ENCODE results near the gene EPHB2. TPM values are rescaled to one million over a fixed set of nuclear protein-coding genes. Genes with fewer than 3 reads are reported as not detected.
A peak's percentile ranks its signal among the peaks of the same experiment; 100 is the strongest.
"Not testable (repeated sequence)": the region's sequence is repeated elsewhere in the genome, so short reads cannot be mapped to it uniquely, and the experiment has no call there.

EPHB2 gene
- total and polyA plus RNA-seq, 2 donors (not counting 3 experiments of a cell fraction or from before 2014, with no cell fraction given) = 50.8 to 69.1 TPM

DNA sequence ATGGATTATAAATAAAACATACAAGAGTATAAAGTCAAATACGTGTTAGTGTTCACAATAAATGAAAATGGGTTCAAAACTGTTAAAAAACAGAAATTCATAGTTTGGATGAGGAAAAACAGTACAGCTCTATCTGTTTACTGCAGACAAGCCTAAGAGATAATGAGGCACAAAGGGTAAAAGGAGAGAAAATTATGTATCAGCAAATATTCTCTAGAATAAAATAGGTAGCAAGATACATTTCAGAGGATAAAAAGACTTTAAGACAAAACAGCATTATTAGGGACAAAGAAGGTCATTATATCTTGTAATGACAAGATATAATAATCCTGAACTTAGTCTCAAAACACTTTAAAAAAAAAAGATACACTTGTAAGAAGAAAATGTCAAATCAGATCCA, 123.1 kb downstream of the EPHB2 start:
- no peak overlapping the region for H2AFZ ChIP-seq (ENCODE audit: low read depth, low read length)
- intact Hi-C loops (cut with micrococcal nuclease) (loop anchor here (5.0 kb wide), 1 partner anchor 86 kb away; no protein-coding TSS in a partner anchor), dilution Hi-C loops (cut with MboI; ENCODE audit: extremely low pct_ligation_motif_present, low sequenced_read_pairs) (no loop called here)
- DNase-seq (ENCODE audit: low read depth, low spot score) (no peak), FAIRE-seq (no peak)
- H3K4me1 ChIP-seq (ENCODE audit: control insufficient read depth, extremely low read depth, insufficient read depth, low read length) = peaks cover 24% of the 10 kb centered on the region
- ChIA-PET POLR2A (no interaction called here), CTCF (interaction anchor here (0.9 to 1.7 kb wide), 5 partner anchors 8 to 129 kb away, joined by 3 to 6 read pairs (median 3); no protein-coding TSS in a partner anchor)
- no peak overlapping the region for H3K9ac ChIP-seq (replicated peaks; ENCODE audit: extremely low read depth, insufficient read depth, low read length)
- TF ChIP-seq JUN (IDR thresholded peaks at IDR 0.05; ENCODE audit: borderline replicate concordance, insufficient read depth, insufficient read length, low read depth) (no peak), GATA2 (IDR thresholded peaks at IDR 0.05; ENCODE audit: insufficient read depth, insufficient read length, low read depth, low read length) (no peak)
- H3K4me2 ChIP-seq (ENCODE audit: insufficient read depth, low read length) = no peak overlapping the region
- no peaks in the 10 kb centered on the region for H3K36me3 ChIP-seq (ENCODE audit: control insufficient read depth in 2 of 2, extremely low read depth in 1 of 2, insufficient read depth in 2 of 2, low read length in 2 of 2)
- no peaks in the 10 kb centered on the region for H3K9me1 ChIP-seq (replicated peaks; ENCODE audit: control insufficient read depth, extremely low read depth, insufficient read depth, low read length)
- no peaks in the 10 kb centered on the region for H3K27me3 ChIP-seq (ENCODE audit: control insufficient read depth in 2 of 2, insufficient read depth in 2 of 2, low read length in 2 of 2)
- H4K20me1 ChIP-seq (replicated peaks; ENCODE audit: control insufficient read depth, extremely low read depth, insufficient read depth, low read length) = no peaks in the 10 kb centered on the region
- H3K4me3 ChIP-seq (replicated peaks in 1 of 3; ENCODE audit: insufficient read depth in 1 of 3, low read depth in 1 of 3, low read length in 3 of 3) = no peak overlapping the region
- no peaks in the 10 kb centered on the region for H3K9me3 ChIP-seq (replicated peaks; ENCODE audit: control insufficient read depth, insufficient read depth, low read length)
- BruUV-seq (replicated peaks) = no TSS peak
- H3K79me2 ChIP-seq (ENCODE audit: control insufficient read depth, insufficient read depth, low read length) = no peaks in the 10 kb centered on the region
- no peak overlapping the region for H3K27ac ChIP-seq (ENCODE audit: insufficient read depth, low read depth, low read length)

DNA sequence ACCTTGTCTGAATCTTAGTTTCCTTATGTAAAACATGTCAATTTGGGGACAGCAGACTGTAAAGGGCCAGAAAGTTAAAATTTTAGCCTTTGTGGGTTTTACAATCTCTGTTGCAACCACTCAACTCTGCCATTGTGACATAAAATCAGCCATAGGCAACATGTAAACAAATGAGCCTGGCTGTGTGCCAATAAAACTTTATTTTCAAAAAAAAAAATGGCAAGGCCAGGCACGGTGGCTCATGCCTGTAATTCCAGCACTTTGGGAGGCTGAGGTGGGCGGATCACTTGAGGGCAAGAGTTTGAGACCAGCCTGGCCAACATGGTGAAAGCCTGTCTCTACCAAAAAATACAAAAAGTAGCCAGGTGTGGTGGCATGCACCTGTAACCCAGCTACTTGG, 123.8 kb downstream of the EPHB2 start:
- H3K36me3 ChIP-seq (ENCODE audit: control insufficient read depth in 2 of 2, extremely low read depth in 1 of 2, insufficient read depth in 2 of 2, low read length in 2 of 2); H3K4me2 ChIP-seq (ENCODE audit: insufficient read depth, low read length); H3K27ac ChIP-seq (ENCODE audit: insufficient read depth, low read depth, low read length); H3K9me1 ChIP-seq (replicated peaks; ENCODE audit: control insufficient read depth, extremely low read depth, insufficient read depth, low read length); dilution Hi-C loops (cut with MboI; ENCODE audit: extremely low pct_ligation_motif_present, low sequenced_read_pairs); FAIRE-seq; H2AFZ ChIP-seq (ENCODE audit: low read depth, low read length); H3K9ac ChIP-seq (replicated peaks; ENCODE audit: extremely low read depth, insufficient read depth, low read length); H3K4me3 ChIP-seq (replicated peaks in 1 of 3; ENCODE audit: insufficient read depth in 1 of 3, low read depth in 1 of 3, low read length in 3 of 3); H3K27me3 ChIP-seq (ENCODE audit: control insufficient read depth in 2 of 2, insufficient read depth in 2 of 2, low read length in 2 of 2); H3K9me3 ChIP-seq (replicated peaks; ENCODE audit: control insufficient read depth, insufficient read depth, low read length); H3K79me2 ChIP-seq (ENCODE audit: control insufficient read depth, insufficient read depth, low read length); POLR2A ChIA-PET; BruUV-seq (replicated peaks); H4K20me1 ChIP-seq (replicated peaks; ENCODE audit: control insufficient read depth, extremely low read depth, insufficient read depth, low read length): not testable (repeated sequence)
- CTCF ChIA-PET = interaction anchor here (0.9 to 1.7 kb wide), 6 partner anchors 9 to 132 kb away, joined by 3 to 6 read pairs (median 3); no protein-coding TSS in a partner anchor
- intact Hi-C loops (cut with micrococcal nuclease) = loop anchor here (5.0 kb wide), 1 partner anchor 87 kb away; no protein-coding TSS in a partner anchor
- DNase-seq (ENCODE audit: low read depth, low spot score) = peak; percentile 24
- peaks cover 20% of the 10 kb centered on the region for H3K4me1 ChIP-seq (ENCODE audit: control insufficient read depth, extremely low read depth, insufficient read depth, low read length)
